GM23338 (cell line): ENCODE results near the gene CDC14B.

Source experiments
- CREB1 ChIP-seq: fragments of 250-450 bp; sonication (Bioruptor Pico); IDR thresholded peaks from 2 replicates; pipeline ENCODE4 v1.5.0; 2020; ENCODE audit warnings: low read depth, mild to moderate bottlenecking, moderate library complexity
- CTCF ChIP-seq, 2 experiments: fragments of 200-600 bp in 1 of 2; sonication (generic) in 1 of 2; conservative IDR thresholded peaks; 2 replicates each; pipeline versions ENCODE4 v1.5.1 to v1.6.1; 2016 to 2017; ENCODE audit warnings: antibody characterized with exemption in 2 of 2, low read depth in 2 of 2, mild to moderate bottlenecking in 2 of 2, moderate library complexity in 1 of 2
- ETS1 ChIP-seq: IDR thresholded peaks from 2 replicates; pipeline ENCODE4 v1.6.1; 2016; ENCODE audit warnings: antibody characterized with exemption
- EZH2 ChIP-seq: fragments of 200-600 bp; sonication (generic); IDR thresholded peaks from one replicate; pipeline ENCODE4 v1.8.0; 2017; ENCODE audit warnings: antibody characterized with exemption, mild to moderate bottlenecking, low read depth; ENCODE audit not compliant: unreplicated experiment
- EZH2phosphoT487 ChIP-seq: fragments of 200-600 bp; sonication (generic); IDR thresholded peaks from one replicate; pipeline ENCODE4 v1.8.1; 2018; ENCODE audit warnings: antibody characterized with exemption; ENCODE audit not compliant: unreplicated experiment
- JUNB ChIP-seq: IDR thresholded peaks from one replicate; pipeline ENCODE4 v1.6.1; 2016; ENCODE audit warnings: antibody characterized with exemption; ENCODE audit not compliant: unreplicated experiment
- POLR2AphosphoS5 ChIP-seq: IDR thresholded peaks from 2 replicates; pipeline ENCODE4 v1.6.1; 2016; ENCODE audit warnings: antibody characterized with exemption, low read depth

- TF ChIP-seq CTCF (conservative IDR thresholded peaks at IDR 0.05; ENCODE audit: low read depth in 2 of 2) (no peak), ETS1 (no peak), POLR2AphosphoS5 (no peak), EZH2 (no peak), EZH2phosphoT487 (no peak), JUNB (no peak), CREB1 (CRISPR knock-in tag) (no peak)
These were observed 2.0 kb upstream of the CDC14B start for GRCh38 chr9:96621618-96622017.
